Activated CD4-positive, alpha-beta T cell treated with anti-CD3 and anti-CD28 coated beads, Interleukin-2, amount 50 U/mL, for 1 hour (primary cell): ENCODE data around the gene EPHB1.
"Not testable (repeated sequence)": the region's sequence is repeated elsewhere in the genome, so short reads cannot be mapped to it uniquely, and the experiment has no call there.

Experiments
- DNase-seq: peaks from one replicate; pipeline ENCODE4 v3.0.0-alpha.2; 2020

EPHB1 gene

DNA sequence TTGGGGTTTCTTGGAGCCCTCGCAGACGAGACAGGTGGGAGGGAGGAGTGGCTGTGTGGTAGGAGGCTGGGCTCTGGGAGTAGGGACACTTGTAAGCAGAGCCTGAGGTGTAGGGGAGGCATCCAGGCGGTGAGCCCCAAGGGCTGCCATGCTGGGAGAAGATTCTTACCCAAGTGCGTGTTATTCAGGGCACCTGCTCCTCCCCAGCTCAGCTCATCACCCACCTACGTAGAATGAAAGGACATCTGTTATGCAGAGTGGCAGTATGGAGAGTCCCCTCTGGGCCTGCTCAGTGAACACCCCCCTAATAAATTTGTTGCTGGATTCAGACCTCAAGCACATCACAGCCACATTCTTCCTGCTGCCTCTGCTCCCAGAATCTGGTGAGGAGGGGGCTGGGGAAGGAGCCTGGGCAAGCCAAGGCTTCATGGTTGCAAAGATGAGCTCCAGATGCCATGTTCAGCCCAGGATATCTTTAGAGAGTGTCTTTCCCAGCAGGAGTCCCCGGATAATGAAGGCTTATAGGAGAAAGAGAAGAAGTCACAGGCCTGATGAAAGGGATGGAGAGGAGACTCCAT, 261.8 kb downstream of the EPHB1 start:
- no peak for DNase-seq

- no peak for DNase-seq
Measured at GRCh38 chr3:135057996-135058395, 262.9 kb downstream of the EPHB1 start.

DNA sequence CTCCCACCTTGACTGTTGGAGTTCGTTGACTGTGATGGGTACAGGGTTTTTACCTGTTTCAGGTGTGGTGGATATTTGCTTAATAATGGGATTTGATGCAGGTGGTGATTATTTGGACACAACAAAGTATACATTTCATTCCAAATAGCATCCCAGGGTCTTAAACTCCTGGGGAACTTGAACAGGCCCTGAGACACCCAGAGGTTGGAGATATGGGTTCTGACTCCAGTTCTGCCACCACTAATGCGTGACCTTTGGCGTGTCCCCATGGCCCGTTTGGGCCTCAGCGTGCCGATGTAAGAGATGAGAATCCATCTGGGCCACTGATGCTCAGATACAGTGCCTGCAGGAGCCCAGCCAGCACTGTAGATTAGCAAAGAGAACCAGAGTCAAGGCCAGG, 264.5 kb downstream of the EPHB1 start:
- DNase-seq, result no peak

- DNase-seq, result not testable (repeated sequence)
Measured at GRCh38 chr3:135066844-135067727, 272.0 kb downstream of the EPHB1 start.

DNA sequence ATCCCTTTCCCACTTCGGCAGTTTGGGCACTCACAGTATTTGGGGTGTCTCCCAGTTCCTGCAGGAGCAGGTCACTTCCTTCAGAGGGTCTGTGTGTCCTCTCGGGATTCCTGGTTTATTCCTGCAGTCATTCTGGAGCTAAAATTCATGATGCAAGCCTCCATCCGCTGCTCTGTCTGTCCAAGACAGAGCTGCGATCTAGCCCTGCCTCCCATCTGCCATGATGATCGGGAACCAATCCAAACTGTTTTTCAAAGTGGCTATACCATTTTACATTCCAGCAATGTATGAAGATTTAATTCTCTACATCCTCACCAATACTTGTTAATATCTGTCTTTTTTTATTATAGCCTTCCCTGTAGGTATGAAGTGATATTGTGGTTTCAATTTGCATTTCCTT, 273.0 kb downstream of the EPHB1 start:
- DNase-seq, result no peak

DNA sequence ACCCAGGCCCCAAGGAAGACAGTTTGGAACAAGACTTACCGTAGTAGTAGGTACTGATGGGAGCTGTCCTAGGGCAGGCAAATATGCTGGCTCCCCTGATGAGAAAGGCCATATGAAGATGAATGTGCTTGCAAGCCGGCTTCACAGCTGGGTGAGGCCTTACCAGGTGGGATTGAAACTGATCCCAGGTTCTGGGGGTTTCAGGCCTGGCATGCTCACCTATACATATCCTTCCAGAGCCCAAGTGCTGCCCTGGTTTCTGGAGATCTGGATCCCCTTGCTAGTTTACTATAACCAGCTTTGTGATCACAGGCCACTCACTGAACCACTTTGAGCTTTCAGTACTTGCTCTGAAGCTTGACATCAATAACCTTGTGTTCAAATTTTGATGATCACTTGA, 274.3 kb downstream of the EPHB1 start:
- DNase-seq, result no peak

GRCh38 chr3:135071483-135071882, 276.4 kb downstream of the EPHB1 start:
- no peak for DNase-seq

DNA sequence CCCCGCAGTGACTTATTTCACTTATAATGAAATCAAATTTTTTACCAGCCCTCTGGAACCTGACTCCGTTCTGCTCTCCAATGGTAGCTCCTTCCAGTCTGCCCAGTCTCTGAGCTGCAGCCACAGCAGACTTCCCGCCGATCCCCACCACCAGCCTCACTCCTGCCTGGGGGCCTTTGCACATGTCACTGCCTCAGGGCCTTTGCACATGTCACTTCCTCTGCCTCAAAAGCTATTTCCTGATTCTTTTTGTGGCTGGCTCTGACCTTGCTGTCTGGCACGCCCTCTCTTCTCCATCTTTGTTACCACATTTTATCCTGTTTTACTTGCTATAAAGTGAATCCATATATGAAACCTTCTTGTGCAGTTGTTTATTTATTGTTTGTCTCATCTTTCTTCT, 277.4 kb downstream of the EPHB1 start:
- DNase-seq, result no peak

DNA sequence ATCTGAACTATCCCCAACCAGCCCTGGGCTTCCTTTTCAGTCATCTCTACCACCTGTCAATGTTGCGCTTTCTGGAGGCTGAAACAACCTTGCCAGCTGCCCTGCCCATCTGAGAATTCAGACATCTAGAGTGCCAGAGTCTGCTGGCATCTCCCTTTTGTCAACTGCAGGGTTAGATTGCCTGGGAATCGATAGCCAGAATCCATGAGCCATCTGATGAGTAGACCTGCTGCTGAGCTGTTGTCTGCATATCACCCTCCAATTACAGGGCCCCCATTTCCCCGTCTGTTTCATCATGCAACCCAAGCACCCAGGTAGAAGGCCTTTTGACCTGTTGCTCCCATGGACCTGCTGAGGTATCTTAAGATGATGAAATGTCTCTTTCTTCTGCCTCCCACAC, 280.1 kb downstream of the EPHB1 start:
- no peak for DNase-seq

GRCh38 chr3:135076341-135076740, 281.3 kb downstream of the EPHB1 start:
- DNase-seq, result no peak

- DNase-seq, result no peak
Measured at GRCh38 chr3:135077186-135077585, 282.1 kb downstream of the EPHB1 start.

DNA sequence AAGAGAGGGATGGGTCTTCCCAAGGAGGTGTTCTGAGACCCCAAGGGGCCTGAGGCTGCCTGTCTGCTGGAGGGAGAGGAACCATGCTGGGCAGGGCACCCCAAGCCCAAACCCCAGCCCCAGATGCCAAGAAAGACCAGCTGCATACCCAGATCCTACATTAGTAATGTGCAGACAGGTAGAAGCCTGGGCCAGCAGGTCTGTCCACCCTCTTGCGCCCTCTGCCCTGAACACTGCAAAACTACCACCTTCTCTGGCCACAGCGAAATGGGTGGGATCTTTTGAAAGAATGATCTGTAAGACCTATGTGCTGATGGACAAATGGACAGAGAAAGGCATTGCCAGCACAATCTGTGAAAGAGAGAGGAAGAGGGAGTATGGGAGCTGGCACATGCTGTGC, 283.2 kb downstream of the EPHB1 start:
- DNase-seq, result no peak

DNA sequence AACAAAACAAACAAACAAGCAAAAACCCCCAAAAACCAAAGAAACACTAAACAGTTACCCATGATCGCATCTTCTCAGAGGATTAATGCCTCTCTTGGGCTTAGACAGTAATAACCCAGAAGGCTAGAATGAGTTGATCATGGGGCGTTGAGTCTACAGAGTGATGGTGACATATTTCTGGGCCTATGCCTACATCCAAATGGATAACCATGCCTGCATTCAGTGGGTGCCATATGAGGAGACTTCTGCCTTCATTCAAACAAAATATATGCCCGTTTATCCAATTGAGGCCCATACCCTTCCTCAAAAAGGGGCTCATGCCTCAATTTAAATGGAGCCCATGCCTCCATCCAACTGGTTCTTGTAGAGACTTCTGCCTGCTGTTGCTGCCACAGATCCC, 284.0 kb downstream of the EPHB1 start:
- no peak for DNase-seq

DNA sequence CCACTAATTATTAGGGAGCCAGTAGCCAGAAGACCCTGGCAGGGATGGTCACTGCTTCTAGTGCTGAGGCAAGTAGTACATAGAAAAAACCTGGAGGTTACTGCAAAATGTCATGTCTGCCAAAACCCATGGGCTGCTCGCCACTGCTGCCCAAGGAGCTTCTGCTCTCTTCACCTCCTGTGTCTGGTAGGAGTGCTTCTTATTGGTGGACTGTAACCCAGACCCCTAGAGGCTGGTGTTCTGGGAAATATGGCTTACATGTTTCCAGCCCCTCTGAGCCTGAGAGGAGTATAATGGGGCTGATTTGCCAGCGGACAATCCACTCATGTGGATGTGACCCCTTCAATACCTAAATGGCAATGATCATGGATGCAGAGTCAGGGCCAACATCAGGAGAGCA, 286.4 kb downstream of the EPHB1 start:
- DNase-seq, result no peak

GRCh38 chr3:135081856-135082434, 286.9 kb downstream of the EPHB1 start:
- no peak for DNase-seq

GRCh38 chr3:135082706-135083105, 287.6 kb downstream of the EPHB1 start:
- DNase-seq, result no peak

GRCh38 chr3:135083179-135083578, 288.1 kb downstream of the EPHB1 start:
- no peak for DNase-seq

DNA sequence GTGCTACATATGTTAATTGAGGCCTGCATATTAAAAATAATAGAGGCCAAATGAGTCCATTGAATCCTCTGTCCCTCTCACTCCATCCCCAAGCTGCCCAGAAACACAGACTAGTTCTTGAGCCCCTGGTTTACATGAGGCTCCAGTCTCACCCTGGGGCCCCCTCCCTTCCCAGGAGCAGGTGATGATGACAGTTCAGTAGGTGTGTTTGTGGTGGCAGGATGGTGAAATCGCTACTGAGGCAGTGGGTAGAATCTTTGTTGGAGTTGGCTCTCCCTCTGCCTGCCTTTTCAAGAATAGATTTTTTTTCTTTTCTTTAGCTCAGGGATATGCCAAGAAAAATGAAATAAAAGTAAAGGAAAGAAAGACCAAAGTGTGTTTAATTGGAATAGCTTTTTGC, 288.7 kb downstream of the EPHB1 start:
- no peak for DNase-seq

DNA sequence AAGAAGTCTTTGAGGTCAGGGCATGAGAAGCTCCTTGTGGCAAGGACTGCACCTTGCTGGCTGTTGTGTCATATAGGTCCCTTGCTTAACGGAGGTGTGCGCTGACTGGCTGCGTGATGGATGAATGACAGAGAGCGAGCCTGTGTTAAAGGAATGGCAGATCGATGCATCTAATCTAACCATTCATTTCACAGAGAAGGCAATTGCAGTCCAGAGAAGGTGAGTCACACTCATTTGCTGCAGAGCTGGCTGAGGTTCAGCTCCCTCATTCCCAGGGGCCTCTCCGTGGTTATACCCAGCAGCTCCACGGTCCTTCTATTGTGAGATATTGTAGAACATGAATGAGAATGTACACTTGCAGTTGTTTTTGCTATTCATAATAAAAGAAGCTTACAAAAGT, 289.3 kb downstream of the EPHB1 start:
- no peak for DNase-seq

GRCh38 chr3:135084976-135085375, 289.9 kb downstream of the EPHB1 start:
- no peak for DNase-seq

DNA sequence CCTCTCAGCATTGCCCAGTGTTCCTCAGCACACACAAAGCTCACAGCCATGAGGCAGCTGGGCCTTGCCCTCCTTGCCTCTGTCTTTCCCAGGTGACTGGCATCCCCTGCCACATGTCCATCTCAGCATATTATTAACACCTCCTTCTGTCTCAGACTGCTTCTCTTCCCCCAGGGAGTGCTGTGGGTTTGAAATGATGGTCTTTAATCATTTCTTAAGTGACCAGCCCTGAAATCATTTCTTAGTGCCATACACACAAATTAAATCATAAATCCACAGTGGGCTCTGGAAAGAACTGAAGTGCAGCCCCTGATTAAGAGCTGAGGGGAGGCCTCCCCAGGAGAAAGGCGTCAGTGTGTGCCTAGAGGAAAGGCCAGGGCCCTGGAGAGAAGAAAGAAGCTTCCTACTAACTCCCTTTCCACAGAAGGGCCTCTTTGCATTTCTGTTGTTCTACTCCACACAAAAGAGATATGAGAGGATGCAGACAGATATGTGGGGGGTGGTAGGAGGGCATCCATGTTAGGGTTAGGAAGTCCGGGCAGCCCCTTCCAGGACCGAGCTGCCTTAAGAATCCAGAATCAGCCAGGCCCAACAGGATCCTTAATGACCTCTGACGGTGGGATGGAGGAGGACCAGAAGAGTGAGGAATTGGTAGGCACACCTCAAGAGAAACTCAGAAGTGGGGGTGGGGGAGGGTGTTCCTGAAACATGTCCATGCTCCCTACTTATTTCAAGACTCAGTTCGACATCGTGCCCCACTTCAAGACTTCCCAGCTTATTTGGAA, 290.8 kb downstream of the EPHB1 start:
- no peak for DNase-seq

DNA sequence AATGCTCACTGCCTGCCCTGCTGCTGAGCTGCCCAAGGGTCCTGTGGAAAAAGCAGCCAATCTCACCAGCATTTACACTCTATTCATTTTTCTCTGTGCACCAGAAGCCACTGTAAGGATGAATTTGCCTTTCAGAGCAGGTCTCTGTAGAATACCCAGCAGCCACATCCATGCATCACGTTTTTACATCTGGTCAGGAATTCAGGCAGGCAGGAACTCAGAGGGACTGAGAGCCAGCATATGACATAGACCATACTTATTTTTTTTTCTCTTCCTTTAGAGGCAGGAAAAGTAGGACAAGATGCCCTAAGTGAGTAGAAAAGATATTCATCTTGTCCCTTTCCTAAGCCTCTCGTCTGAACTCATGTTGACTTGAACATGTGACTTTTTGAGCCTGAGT, 292.7 kb downstream of the EPHB1 start:
- no peak for DNase-seq

- no peak for DNase-seq
Measured at GRCh38 chr3:135089451-135089850, 294.4 kb downstream of the EPHB1 start.
